Stomach (tissue), 4 donors: Measurements from ENCODE around the gene JUN.

Experiments
- POLR2A ChIP-seq, 4 donors: fragments of 450-650 bp; IDR thresholded peaks; one replicate each; pipeline ENCODE4 v1.6.1; 2016; ENCODE audit warnings: antibody characterized with exemption in 4 of 4, control low read depth in 2 of 4, mild to moderate bottlenecking in 1 of 4, moderate library complexity in 1 of 4
- TF ChIP-seq, protein P1 (sequence below), 7 experiments: fragments of 450-650 bp in 4 of 7; fragments of 200-600 bp in 3 of 7; sonication (generic) in 3 of 7; IDR thresholded peaks; one replicate each; pipeline ENCODE4 v1.5.1; 2016 to 2019; ENCODE audit warnings: antibody characterized with exemption in 7 of 7, control low read depth in 2 of 7, mild to moderate bottlenecking in 1 of 7

DNA sequence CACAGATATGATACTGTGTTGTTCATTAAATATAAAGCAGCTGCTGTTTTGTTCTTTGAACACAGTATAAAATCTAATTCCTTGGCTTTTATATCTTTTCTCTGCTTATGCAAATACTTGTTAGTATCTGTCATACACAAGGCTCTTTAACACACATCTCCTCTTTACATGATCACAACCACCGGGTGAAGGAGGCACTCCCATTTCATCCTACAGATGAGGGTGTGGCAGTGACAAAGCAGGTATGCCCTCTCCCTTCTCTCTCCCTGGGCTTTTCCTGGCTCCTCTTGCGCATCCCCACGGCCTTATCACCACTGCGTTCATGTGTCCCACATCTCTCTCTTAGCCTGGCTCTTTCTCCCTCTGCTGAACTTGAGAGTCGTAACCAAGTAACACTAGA is 38.2 kb downstream of the JUN start:
- no peak for TF ChIP-seq POLR2A (IDR thresholded peaks at IDR 0.05)
- TF ChIP-seq, protein P1, sequence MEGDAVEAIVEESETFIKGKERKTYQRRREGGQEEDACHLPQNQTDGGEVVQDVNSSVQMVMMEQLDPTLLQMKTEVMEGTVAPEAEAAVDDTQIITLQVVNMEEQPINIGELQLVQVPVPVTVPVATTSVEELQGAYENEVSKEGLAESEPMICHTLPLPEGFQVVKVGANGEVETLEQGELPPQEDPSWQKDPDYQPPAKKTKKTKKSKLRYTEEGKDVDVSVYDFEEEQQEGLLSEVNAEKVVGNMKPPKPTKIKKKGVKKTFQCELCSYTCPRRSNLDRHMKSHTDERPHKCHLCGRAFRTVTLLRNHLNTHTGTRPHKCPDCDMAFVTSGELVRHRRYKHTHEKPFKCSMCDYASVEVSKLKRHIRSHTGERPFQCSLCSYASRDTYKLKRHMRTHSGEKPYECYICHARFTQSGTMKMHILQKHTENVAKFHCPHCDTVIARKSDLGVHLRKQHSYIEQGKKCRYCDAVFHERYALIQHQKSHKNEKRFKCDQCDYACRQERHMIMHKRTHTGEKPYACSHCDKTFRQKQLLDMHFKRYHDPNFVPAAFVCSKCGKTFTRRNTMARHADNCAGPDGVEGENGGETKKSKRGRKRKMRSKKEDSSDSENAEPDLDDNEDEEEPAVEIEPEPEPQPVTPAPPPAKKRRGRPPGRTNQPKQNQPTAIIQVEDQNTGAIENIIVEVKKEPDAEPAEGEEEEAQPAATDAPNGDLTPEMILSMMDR (IDR thresholded peaks at IDR 0.05) = no peak
